Cardiac fibroblast (primary cell): ENCODE measurements around the gene ABCC3.

Experiments used
- DNase-seq, 2 donors: peaks; one replicate each; pipeline versions ENCODE4 v3.0.0 to v3.0.0-alpha.2; 2010; ENCODE audit warnings: low read depth in 2 of 2
- H3K4me3 ChIP-seq, 2 donors: replicated peaks in 1 of 2; 1 replicate in 1 of 2; 2 replicates in 1 of 2; pipeline ENCODE4 v1.5.1; 2011; ENCODE audit warnings: low read depth in 2 of 2, low read length in 2 of 2, mild to moderate bottlenecking in 2 of 2, moderate library complexity in 1 of 2
- TF ChIP-seq, protein P1 (sequence below): IDR thresholded peaks from one replicate; pipeline ENCODE4 v1.5.1; 2011; ENCODE audit warnings: low read depth, mild to moderate bottlenecking, low read length, inconsistent platforms

Gene ABCC3

DNA sequence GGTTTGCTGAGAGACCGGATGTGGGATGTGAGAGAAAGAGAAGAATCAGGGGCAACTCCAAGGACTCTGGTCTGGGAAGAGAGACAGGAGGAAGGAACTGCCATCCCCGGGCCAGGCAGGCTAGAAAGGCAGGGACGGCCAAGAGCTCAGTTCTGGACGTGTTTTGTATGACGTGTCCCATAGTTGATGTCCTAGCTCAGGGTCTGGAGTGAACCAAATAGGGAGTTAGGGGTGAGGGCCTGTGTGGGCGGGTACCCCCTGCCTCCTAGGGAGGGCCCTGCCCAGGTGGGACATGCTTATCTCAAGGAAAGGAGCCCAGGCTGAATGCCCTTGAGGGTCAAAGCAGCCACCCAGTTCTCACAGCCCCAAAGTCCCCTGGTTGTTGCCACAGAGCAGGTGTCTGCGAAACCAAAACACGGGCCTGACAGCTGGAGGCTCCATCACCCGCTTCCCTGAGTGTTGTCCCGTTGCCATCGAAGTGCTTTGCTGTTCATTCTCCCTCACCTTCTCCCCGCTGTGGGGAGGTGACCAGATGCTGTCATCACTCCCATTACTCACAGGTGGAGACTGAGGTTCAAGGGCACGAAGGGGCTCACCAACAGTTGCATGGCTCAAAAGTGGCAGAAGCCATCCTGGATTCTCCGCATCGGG, 7.5 kb downstream of the ABCC3 start:
- no peak overlapping the region for H3K4me3 ChIP-seq
- TF ChIP-seq, protein P1, sequence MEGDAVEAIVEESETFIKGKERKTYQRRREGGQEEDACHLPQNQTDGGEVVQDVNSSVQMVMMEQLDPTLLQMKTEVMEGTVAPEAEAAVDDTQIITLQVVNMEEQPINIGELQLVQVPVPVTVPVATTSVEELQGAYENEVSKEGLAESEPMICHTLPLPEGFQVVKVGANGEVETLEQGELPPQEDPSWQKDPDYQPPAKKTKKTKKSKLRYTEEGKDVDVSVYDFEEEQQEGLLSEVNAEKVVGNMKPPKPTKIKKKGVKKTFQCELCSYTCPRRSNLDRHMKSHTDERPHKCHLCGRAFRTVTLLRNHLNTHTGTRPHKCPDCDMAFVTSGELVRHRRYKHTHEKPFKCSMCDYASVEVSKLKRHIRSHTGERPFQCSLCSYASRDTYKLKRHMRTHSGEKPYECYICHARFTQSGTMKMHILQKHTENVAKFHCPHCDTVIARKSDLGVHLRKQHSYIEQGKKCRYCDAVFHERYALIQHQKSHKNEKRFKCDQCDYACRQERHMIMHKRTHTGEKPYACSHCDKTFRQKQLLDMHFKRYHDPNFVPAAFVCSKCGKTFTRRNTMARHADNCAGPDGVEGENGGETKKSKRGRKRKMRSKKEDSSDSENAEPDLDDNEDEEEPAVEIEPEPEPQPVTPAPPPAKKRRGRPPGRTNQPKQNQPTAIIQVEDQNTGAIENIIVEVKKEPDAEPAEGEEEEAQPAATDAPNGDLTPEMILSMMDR: no peak
- DNase-seq: no peak

DNA sequence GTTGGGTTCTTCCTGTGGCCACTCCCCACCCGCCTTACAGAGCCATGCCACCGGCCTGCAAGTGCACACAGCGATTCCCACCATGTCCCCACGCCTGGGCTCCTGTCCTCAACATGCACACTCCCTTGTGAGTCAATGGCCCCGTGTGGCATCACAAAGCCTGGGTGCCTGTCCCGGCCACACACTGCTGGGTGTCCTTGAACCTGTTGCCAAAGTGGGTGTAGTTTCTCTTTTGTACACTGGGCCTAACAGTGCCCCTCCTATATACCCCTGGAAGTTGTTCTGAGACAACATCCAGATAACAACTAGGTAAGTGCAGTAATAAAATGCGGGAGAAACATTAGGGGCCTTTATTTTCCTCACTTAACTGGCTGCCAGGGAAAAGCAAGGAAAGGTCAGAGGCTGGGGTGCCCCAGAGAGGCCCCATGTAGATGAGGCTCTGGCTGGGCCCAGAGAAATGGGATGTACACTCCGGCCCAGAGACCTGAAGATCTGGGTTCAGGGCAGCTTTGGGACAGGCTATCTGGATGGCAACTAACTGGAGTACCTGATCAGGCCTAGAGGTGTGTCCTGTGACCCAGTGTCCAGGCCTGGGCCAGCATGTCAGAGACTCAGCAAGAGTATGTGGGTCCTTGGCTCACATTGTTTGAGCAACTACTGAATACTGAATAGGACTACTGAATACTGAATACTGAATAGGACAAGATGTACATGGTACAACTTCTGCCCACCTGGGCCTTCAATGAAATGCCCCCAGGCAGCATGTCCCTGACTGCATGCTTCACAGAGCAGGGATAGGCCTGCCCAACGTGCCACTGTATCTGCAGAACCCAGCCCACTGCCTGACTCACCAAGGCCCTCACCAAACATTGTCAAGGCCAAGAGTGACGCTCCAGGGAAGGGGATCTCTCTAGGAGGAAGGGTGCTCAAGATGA, 8.3 kb downstream of the ABCC3 start:
- TF ChIP-seq, protein P1: no peak
- H3K4me3 ChIP-seq: no peak overlapping the region
- no peak for DNase-seq

DNA sequence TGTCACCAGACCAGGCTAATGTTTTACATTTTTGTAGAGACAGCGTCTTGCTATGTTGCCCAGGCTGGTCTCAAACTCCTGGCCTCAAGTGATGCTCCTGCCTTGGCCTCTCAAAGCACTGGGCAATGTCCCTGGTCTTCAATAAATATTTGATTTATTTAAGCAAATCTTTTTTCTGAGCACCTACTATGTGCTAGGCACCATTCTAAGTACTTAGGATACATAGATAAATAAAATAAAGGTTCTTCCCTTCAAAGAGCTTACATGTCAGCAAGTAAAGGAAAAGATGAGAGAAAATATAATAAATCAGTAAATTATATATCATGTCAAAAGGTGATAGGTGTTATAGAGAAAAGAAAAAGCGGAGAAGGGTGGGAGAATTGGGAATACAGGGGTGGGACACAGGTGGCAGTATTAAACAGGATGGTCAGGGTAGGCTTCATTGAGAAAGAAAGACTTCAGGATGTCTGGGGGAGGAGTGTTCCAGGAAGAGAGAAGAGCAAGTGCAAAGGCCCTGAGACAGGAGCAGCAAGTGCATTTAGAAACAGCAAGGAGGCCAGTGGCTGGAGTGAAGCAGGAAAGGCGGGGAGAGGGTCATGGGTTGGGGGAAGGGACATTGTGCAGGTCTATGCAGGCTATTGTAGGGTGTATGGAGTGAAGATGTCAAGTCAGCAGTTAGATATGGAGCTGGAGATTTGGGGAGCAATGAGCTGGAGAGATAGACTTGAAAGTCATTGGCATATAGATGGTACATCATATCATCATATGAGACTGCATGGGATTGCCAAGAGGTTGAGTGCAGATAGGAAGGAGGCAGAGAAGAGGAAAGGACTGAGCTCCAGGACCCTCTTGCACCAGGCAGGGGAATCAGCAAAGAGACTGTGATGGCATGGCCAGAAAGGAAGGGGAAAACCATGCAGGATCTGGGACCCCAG, 11.3 kb downstream of the ABCC3 start:
- no peak overlapping the region for H3K4me3 ChIP-seq
- DNase-seq: no peak
- TF ChIP-seq, protein P1: no peak

DNA sequence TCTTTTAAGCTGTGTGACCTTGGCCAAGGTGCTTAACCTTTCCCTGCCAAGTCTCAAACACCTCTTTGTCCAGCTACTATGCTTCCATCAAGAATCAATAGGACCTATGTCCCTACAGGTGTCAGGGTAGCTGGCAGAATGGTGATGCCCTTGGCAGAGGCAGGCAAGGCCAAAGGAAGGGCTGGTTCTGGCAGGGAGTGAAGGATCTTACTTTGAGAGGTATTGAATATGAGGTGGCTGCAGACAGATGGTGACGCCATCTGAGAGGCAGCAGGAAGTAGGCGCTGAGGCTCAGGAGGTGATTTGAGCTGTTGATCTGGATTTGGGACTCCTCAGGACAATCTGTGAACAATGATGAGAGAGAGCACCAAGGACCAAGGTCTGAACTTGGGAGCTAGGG, 12.5 kb downstream of the ABCC3 start:
- no peak for DNase-seq
- TF ChIP-seq, protein P1: no peak
- no peak overlapping the region for H3K4me3 ChIP-seq

DNA sequence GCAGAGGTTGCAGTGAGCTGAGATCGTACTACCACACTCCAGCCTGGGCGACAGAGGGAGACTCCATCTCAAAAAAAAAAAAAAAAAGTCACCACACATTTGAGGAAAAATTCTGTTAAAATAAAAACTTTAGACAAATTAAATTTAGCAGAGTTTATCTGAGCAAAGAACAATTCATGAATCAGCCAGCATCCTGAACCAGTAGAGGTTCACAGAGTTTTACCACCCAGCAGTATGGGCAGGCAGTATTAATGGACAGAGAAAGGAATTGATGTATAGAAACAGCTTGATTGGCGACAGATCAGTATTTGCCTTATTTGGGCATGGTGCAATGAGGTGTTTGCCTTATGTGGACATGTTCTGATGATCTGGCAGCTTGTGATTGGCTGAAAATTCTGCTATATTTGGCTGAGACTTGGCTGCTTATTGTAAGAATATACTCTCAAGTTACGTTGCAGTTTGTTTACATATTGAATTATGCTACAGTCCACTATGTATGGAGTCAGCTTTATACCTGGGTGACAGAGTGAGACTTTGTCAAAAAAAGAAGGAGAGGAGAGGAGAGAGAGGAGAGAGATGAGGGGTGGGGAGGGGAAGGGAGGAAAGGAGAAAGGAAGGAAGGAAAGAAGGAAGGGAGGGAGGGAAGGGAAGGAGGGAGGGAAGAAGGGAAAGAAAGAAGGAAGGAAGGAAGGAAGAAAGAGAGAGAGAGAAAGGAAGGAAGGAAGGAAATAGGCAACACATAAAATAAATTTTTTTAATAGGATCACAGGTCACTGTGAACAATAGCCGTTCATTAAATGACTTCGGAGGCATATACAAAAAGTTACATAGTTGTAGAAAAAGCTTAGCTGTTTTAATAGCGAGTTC, 14.6 kb downstream of the ABCC3 start:
- H3K4me3 ChIP-seq: no peak overlapping the region
- TF ChIP-seq, protein P1: no peak
- DNase-seq: peak in 1 of 2 donors; percentile 40
